ENCODE results near the gene ADCK1.

The ADCK1 gene

DNA sequence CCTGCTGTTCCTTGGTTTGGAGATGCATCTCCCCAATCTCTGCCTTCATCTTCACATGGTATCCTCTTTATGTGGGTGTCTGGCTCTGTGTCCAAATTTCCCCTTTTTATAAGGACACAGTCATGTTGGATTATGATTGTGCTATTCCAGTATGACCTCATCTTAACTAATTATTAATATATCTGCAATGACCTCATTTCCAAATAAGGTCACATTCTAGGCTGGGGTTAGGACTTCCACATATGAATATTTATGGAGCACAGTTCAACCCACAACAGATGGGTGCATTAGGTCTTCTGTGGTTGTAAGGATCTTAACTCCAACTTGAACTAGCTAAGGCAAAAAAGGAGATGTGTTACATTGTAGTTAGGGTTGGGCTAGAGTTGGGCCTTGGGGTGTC is 69.4 kb downstream of the ADCK1 start:
- ChIA-PET CTCF (interaction anchor here (0.7 to 1.7 kb wide), 4 partner anchors 8 to 12 kb away, joined by 3 to 6 read pairs (median 3); no protein-coding TSS in a partner anchor), POLR2A (no interaction called here)
- Histone ChIP-seq H3K9me3 (ENCODE audit: control extremely low read depth in 1 of 5, control insufficient read depth in 4 of 5, insufficient read depth in 2 of 5, low read depth in 1 of 5, low read length in 4 of 5) (peaks cover 0 to 20% (median 2%) of the 10 kb centered on the region in 5 experiments), H3K36me3 (ENCODE audit: control insufficient read depth in 4 of 4, insufficient read depth in 4 of 4, low read length in 3 of 4) (peaks cover 0 to 1% (median 0%) of the 10 kb centered on the region in 4 experiments), H3K4me3 (ENCODE audit: control insufficient read depth in 1 of 7, extremely low read depth in 1 of 7, insufficient read depth in 4 of 7, low read depth in 2 of 7, low read length in 6 of 7) (no peak overlapping the region), H3K4me1 (ENCODE audit: control extremely low read depth in 1 of 4, control insufficient read depth in 4 of 4, insufficient read depth in 4 of 4, low read length in 3 of 4) (no peaks in the 10 kb centered on the region), H3K27ac (ENCODE audit: insufficient read depth in 1 of 2, low read depth in 1 of 2, low read length in 2 of 2, poor library complexity in 1 of 2, severe bottlenecking in 2 of 2) (no peak overlapping the region), H3K27me3 (replicated peaks in 2 of 5; ENCODE audit: control insufficient read depth in 4 of 5, insufficient read depth in 5 of 5, low read length in 4 of 5) (no peaks in the 10 kb centered on the region)
- DNase-seq: no peak

DNA sequence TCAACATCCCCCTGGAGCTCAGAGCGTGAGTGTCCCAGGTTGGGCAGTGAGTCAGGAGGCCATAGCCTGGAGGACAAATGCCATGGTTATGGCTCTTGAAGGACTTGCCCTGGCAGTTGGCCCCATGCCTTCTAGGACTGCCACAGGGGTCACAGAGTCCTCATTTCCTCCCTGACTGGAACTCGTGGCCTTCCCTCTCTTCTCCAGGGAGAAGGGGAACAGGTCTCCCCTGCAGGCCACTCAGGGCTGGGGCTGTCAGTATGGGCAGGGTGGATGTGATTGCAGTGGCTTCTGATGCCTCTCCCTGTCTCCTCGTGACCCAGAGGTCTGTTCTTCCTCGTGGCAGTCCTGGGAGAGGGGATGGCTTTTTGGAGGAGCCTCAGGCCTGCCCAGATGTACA is 70.7 kb downstream of the ADCK1 start:
- Histone ChIP-seq H3K36me3 (ENCODE audit: control insufficient read depth in 4 of 4, insufficient read depth in 4 of 4, low read length in 3 of 4) (peaks cover 0 to 5% (median 0%) of the 10 kb centered on the region in 4 experiments), H3K4me3 (ENCODE audit: control insufficient read depth in 1 of 7, extremely low read depth in 1 of 7, insufficient read depth in 4 of 7, low read depth in 2 of 7, low read length in 6 of 7) (no peak overlapping the region), H3K27ac (ENCODE audit: insufficient read depth in 1 of 2, low read depth in 1 of 2, low read length in 2 of 2, poor library complexity in 1 of 2, severe bottlenecking in 2 of 2) (no peak overlapping the region), H3K27me3 (replicated peaks in 2 of 5; ENCODE audit: control insufficient read depth in 4 of 5, insufficient read depth in 5 of 5, low read length in 4 of 5) (no peaks in the 10 kb centered on the region), H3K4me1 (ENCODE audit: control extremely low read depth in 1 of 4, control insufficient read depth in 4 of 4, insufficient read depth in 4 of 4, low read length in 3 of 4) (no peaks in the 10 kb centered on the region), H3K9me3 (ENCODE audit: control extremely low read depth in 1 of 5, control insufficient read depth in 4 of 5, insufficient read depth in 2 of 5, low read depth in 1 of 5, low read length in 4 of 5) (peaks cover 0 to 16% (median 5%) of the 10 kb centered on the region in 5 experiments)
- POLR2A ChIA-PET: no interaction called here
- DNase-seq: no peak
- WGBS (ENCODE audit: insufficient coverage): 91% methylated on average over 4 of the region's 4 CpGs
- CTCF ChIA-PET: interaction anchor here (1.1 to 1.7 kb wide), 3 partner anchors 8 to 13 kb away, joined by 3 to 6 read pairs (median 3); no protein-coding TSS in a partner anchor

DNA sequence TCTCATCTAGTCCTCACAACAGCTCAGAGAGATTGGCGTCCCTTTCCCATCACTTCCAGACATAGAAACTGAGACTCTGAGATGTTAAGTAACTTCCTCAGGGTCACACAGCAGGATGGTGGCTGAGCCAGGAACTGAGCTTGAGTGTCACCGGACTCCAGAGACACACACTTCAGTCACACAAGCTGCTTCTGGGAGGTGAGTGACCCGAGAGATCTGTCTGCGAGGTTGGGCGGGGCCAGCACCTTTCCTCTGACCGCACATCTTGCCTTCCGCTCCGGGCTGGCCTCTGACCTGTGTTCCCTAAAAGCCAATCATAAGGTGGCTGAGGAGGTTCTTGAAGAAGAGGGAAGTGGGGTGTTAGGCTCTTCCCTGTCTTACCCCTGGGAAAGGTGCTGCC is 72.2 kb downstream of the ADCK1 start:
- Histone ChIP-seq H3K4me1 (ENCODE audit: control extremely low read depth in 1 of 4, control insufficient read depth in 4 of 4, insufficient read depth in 4 of 4, low read length in 3 of 4) (no peaks in the 10 kb centered on the region), H3K4me3 (ENCODE audit: control insufficient read depth in 1 of 7, extremely low read depth in 1 of 7, insufficient read depth in 4 of 7, low read depth in 2 of 7, low read length in 6 of 7) (no peak overlapping the region), H3K36me3 (ENCODE audit: control insufficient read depth in 4 of 4, insufficient read depth in 4 of 4, low read length in 3 of 4) (peaks cover 0 to 5% (median 0%) of the 10 kb centered on the region in 4 experiments), H3K27ac (ENCODE audit: insufficient read depth in 1 of 2, low read depth in 1 of 2, low read length in 2 of 2, poor library complexity in 1 of 2, severe bottlenecking in 2 of 2) (no peak overlapping the region), H3K9me3 (ENCODE audit: control extremely low read depth in 1 of 5, control insufficient read depth in 4 of 5, insufficient read depth in 2 of 5, low read depth in 1 of 5, low read length in 4 of 5) (peaks cover 0 to 15% (median 5%) of the 10 kb centered on the region in 5 experiments), H3K27me3 (replicated peaks in 2 of 5; ENCODE audit: control insufficient read depth in 4 of 5, insufficient read depth in 5 of 5, low read length in 4 of 5) (no peaks in the 10 kb centered on the region)
- DNase-seq: no peak
- CTCF ChIA-PET: interaction anchor here (2.0 kb wide), 1 partner anchor 10 kb away, joined by 8 read pairs; no protein-coding TSS in a partner anchor
- 90% methylated on average over 6 of the region's 8 CpGs for WGBS (ENCODE audit: insufficient coverage)
- POLR2A ChIA-PET: no interaction called here

DNA sequence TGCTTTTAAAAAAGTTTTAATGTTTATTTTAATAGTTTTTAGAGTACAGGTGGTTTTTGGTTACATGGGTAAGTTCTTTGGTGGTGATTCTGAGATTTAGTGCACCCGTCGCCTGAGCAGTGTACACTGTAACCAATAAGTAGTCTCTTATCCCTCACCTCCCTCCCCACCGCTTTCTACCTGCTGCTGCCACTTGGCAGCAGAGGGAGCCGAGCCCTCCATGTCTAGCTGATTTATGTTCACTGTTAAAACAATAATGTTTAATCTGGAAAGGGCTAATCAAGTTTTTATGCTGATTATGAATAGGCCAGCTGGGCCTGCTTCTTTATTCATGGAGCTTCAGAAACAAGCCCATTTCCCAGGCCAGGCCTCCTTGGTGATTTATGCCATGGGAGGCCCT is 73.1 kb downstream of the ADCK1 start:
- no peak for DNase-seq
- H3K36me3 ChIP-seq (ENCODE audit: control insufficient read depth in 4 of 4, insufficient read depth in 4 of 4, low read length in 3 of 4): peaks cover 0 to 5% (median 0%) of the 10 kb centered on the region in 4 experiments
- no peak overlapping the region for H3K4me3 ChIP-seq (ENCODE audit: control insufficient read depth in 1 of 7, extremely low read depth in 1 of 7, insufficient read depth in 4 of 7, low read depth in 2 of 7, low read length in 6 of 7)
- ChIA-PET POLR2A (no interaction called here), CTCF (interaction anchor here (0.7 to 2.0 kb wide), 2 partner anchors 11 to 13 kb away, joined by 3 to 8 read pairs; no protein-coding TSS in a partner anchor)
- 80% methylated on average over 1 of the region's 4 CpGs for WGBS (ENCODE audit: insufficient coverage)
- no peak overlapping the region for H3K27ac ChIP-seq (ENCODE audit: insufficient read depth in 1 of 2, low read depth in 1 of 2, low read length in 2 of 2, poor library complexity in 1 of 2, severe bottlenecking in 2 of 2)
- peaks cover 0 to 15% (median 5%) of the 10 kb centered on the region in 5 experiments for H3K9me3 ChIP-seq (ENCODE audit: control extremely low read depth in 1 of 5, control insufficient read depth in 4 of 5, insufficient read depth in 2 of 5, low read depth in 1 of 5, low read length in 4 of 5)
- H3K27me3 ChIP-seq (replicated peaks in 2 of 5; ENCODE audit: control insufficient read depth in 4 of 5, insufficient read depth in 5 of 5, low read length in 4 of 5): no peaks in the 10 kb centered on the region
- no peaks in the 10 kb centered on the region for H3K4me1 ChIP-seq (ENCODE audit: control extremely low read depth in 1 of 4, control insufficient read depth in 4 of 4, insufficient read depth in 4 of 4, low read length in 3 of 4)

DNA sequence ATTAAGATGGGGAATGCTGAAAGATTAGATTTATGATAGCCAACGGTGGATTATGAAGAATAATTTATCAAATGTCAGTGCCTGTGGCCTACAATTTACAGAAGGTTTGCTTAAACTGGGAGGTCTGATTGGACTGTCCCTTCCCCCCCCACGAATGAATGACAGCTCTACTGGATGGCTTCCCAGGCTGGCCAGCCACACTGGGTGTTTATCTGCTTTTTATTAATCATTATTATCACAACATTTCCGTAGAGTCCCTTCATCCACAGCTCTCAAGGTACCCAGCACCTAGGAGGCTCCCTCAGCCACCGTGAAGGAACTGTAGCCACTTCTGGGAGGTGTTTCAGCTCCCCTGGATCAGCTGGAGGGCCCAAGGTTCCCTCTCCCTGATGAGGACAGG is 78.9 kb downstream of the ADCK1 start:
- H3K27ac ChIP-seq (ENCODE audit: insufficient read depth in 1 of 2, low read depth in 1 of 2, low read length in 2 of 2, poor library complexity in 1 of 2, severe bottlenecking in 2 of 2): no peak overlapping the region
- peaks cover 0 to 5% (median 0%) of the 10 kb centered on the region in 4 experiments for H3K36me3 ChIP-seq (ENCODE audit: control insufficient read depth in 4 of 4, insufficient read depth in 4 of 4, low read length in 3 of 4)
- peaks cover 0 to 9% (median 3%) of the 10 kb centered on the region in 4 experiments for H3K4me1 ChIP-seq (ENCODE audit: control extremely low read depth in 1 of 4, control insufficient read depth in 4 of 4, insufficient read depth in 4 of 4, low read length in 3 of 4)
- no peak overlapping the region for H3K4me3 ChIP-seq (ENCODE audit: control insufficient read depth in 1 of 7, extremely low read depth in 1 of 7, insufficient read depth in 4 of 7, low read depth in 2 of 7, low read length in 6 of 7)
- WGBS (ENCODE audit: insufficient coverage): 93% methylated on average over 2 of the region's 4 CpGs
- no peaks in the 10 kb centered on the region for H3K27me3 ChIP-seq (replicated peaks in 2 of 5; ENCODE audit: control insufficient read depth in 4 of 5, insufficient read depth in 5 of 5, low read length in 4 of 5)
- POLR2A ChIA-PET: no interaction called here
- peaks cover 0 to 10% (median 5%) of the 10 kb centered on the region in 5 experiments for H3K9me3 ChIP-seq (ENCODE audit: control extremely low read depth in 1 of 5, control insufficient read depth in 4 of 5, insufficient read depth in 2 of 5, low read depth in 1 of 5, low read length in 4 of 5)
- DNase-seq: no peak
- CTCF ChIA-PET: interaction anchor here (1.1 to 1.5 kb wide), 2 partner anchors 17 to 42 kb away, joined by 3 to 8 read pairs; no protein-coding TSS in a partner anchor

DNA sequence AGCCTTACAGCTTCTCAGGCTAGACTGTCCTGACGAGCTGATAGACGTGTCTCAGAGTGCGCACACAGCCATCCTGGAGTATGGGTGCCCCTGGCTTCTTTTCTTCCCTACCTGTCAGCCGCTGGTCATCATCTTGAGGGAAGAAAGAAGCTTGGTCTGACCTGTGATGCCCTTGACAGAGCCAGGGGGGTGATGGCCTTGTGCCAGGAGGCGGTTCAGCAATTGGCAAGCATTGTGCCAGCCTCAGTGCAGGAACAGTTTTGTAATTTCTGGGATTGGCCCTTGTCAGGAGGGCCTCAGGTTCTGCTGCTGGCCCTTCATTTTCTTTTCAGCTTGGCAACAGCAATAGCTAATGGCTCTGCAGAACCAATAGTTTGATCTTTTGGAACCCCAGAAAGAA is 80.1 kb downstream of the ADCK1 start:
- no peak for DNase-seq
- H3K27ac ChIP-seq (ENCODE audit: insufficient read depth in 1 of 2, low read depth in 1 of 2, low read length in 2 of 2, poor library complexity in 1 of 2, severe bottlenecking in 2 of 2): no peak overlapping the region
- ChIA-PET POLR2A (no interaction called here), CTCF (interaction anchor here (1.0 to 1.5 kb wide), 4 partner anchors 11 to 142 kb away, joined by 3 to 8 read pairs (median 4); no protein-coding TSS in a partner anchor)
- H3K36me3 ChIP-seq (ENCODE audit: control insufficient read depth in 4 of 4, insufficient read depth in 4 of 4, low read length in 3 of 4): peaks cover 0 to 3% (median 0%) of the 10 kb centered on the region in 4 experiments
- 99% methylated on average over 5 of the region's 5 CpGs for WGBS (ENCODE audit: insufficient coverage)
- H3K4me1 ChIP-seq (ENCODE audit: control extremely low read depth in 1 of 4, control insufficient read depth in 4 of 4, insufficient read depth in 4 of 4, low read length in 3 of 4): peaks cover 0 to 11% (median 3%) of the 10 kb centered on the region in 4 experiments
- H3K4me3 ChIP-seq (ENCODE audit: control insufficient read depth in 1 of 7, extremely low read depth in 1 of 7, insufficient read depth in 4 of 7, low read depth in 2 of 7, low read length in 6 of 7): no peak overlapping the region
- H3K27me3 ChIP-seq (replicated peaks in 2 of 5; ENCODE audit: control insufficient read depth in 4 of 5, insufficient read depth in 5 of 5, low read length in 4 of 5): no peaks in the 10 kb centered on the region
- H3K9me3 ChIP-seq (ENCODE audit: control extremely low read depth in 1 of 5, control insufficient read depth in 4 of 5, insufficient read depth in 2 of 5, low read depth in 1 of 5, low read length in 4 of 5): peaks cover 0 to 4% (median 0%) of the 10 kb centered on the region in 5 experiments

DNA sequence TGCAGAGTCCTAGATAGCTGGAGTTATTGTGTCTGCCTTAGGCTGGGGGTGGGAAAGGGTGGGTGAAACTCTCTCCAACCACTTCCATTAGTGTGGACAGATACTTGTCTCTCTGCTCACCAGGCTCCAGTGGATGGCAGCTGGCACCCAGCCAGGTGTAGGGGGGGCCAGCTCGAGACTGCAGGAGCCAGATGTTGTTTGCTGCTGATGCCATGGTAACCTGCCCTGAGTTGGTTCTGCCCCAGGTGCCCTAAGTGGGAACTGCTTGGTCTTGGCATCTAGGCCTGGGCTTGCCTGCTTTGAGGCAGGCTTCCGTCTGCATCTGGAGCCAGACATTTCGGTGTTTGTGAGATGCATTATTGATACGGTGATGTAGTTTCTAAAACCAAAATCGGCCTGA is 82.2 kb downstream of the ADCK1 start:
- POLR2A ChIA-PET: no interaction called here
- WGBS (ENCODE audit: insufficient coverage): 100% methylated on average over 4 of the region's 5 CpGs
- H3K36me3 ChIP-seq (ENCODE audit: control insufficient read depth in 4 of 4, insufficient read depth in 4 of 4, low read length in 3 of 4): peaks cover 0 to 2% (median 0%) of the 10 kb centered on the region in 4 experiments
- DNase-seq: peak; percentile 63 to 91 (median 88)
- no peak overlapping the region for H3K27ac ChIP-seq (ENCODE audit: insufficient read depth in 1 of 2, low read depth in 1 of 2, low read length in 2 of 2, poor library complexity in 1 of 2, severe bottlenecking in 2 of 2)
- no peak overlapping the region for H3K4me3 ChIP-seq (ENCODE audit: control insufficient read depth in 1 of 7, extremely low read depth in 1 of 7, insufficient read depth in 4 of 7, low read depth in 2 of 7, low read length in 6 of 7)
- no peaks in the 10 kb centered on the region for H3K9me3 ChIP-seq (ENCODE audit: control extremely low read depth in 1 of 5, control insufficient read depth in 4 of 5, insufficient read depth in 2 of 5, low read depth in 1 of 5, low read length in 4 of 5)
- CTCF ChIA-PET: no interaction called here
- H3K27me3 ChIP-seq (replicated peaks in 2 of 5; ENCODE audit: control insufficient read depth in 4 of 5, insufficient read depth in 5 of 5, low read length in 4 of 5): no peaks in the 10 kb centered on the region
- peaks cover 0 to 11% (median 3%) of the 10 kb centered on the region in 4 experiments for H3K4me1 ChIP-seq (ENCODE audit: control extremely low read depth in 1 of 4, control insufficient read depth in 4 of 4, insufficient read depth in 4 of 4, low read length in 3 of 4)
